ENCODE data around the gene RRP1.

DNA sequence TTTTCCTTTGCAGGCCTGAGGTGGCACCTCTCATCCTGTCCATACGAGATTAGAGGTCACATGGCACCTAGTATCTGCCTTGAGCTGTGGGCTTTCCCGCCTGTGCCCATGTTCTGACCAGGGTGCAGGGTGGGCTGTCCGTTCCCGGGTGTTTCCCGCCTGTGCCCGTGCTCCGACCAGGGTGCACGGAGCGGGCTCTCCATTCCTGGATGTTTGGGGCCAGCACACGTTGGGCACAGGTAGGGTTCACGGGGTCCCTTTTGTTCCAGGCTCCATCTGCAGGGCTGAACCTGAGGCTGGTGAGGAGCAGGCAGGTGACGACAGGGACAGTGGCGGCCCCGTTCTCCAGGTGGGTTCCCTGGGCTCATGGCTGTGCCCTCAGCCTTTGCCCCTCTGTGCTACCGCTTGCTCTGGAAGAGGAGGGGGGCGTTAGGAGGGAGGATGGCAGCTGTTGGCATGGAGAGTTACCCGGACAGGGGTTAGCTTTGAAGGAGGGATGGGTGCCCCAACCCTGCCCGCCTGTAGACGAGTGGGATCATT is 10.0 kb downstream of the RRP1 start:
- TF ChIP-seq, protein P1, sequence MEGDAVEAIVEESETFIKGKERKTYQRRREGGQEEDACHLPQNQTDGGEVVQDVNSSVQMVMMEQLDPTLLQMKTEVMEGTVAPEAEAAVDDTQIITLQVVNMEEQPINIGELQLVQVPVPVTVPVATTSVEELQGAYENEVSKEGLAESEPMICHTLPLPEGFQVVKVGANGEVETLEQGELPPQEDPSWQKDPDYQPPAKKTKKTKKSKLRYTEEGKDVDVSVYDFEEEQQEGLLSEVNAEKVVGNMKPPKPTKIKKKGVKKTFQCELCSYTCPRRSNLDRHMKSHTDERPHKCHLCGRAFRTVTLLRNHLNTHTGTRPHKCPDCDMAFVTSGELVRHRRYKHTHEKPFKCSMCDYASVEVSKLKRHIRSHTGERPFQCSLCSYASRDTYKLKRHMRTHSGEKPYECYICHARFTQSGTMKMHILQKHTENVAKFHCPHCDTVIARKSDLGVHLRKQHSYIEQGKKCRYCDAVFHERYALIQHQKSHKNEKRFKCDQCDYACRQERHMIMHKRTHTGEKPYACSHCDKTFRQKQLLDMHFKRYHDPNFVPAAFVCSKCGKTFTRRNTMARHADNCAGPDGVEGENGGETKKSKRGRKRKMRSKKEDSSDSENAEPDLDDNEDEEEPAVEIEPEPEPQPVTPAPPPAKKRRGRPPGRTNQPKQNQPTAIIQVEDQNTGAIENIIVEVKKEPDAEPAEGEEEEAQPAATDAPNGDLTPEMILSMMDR (IDR thresholded peaks at IDR 0.05): no peak
- TF ChIP-seq POLR2A (IDR thresholded peaks at IDR 0.05): no peak
- TF ChIP-seq EP300 (IDR thresholded peaks at IDR 0.05): no peak
